Activated T-helper 9 cell treated with anti-CD3 and anti-CD28 coated beads, Interleukin-2, amount 50 U/mL, for 16 hours (primary cell): Measurements from ENCODE around the gene CTIF.

Experiments
- DNase-seq: peaks from one replicate; pipeline ENCODE4 v3.0.0-alpha.2; 2020; ENCODE audit warnings: low read depth

Gene CTIF

DNA sequence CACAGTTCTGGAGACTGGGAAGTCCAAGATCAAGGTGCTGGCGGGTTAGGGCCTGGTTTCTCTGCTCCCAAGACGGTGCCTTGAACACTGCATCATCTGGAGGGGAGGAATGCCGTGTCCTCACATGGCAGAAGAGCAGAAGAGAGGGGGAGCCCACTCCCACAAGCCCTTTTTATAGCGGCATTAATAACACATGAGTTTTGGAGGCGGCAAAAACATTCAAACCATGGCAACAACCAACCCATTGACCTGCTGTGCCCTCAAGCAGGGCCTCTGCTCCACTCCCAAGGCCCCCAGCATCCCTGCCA, 349.9 kb downstream of the CTIF start:
- no peak for DNase-seq

DNA sequence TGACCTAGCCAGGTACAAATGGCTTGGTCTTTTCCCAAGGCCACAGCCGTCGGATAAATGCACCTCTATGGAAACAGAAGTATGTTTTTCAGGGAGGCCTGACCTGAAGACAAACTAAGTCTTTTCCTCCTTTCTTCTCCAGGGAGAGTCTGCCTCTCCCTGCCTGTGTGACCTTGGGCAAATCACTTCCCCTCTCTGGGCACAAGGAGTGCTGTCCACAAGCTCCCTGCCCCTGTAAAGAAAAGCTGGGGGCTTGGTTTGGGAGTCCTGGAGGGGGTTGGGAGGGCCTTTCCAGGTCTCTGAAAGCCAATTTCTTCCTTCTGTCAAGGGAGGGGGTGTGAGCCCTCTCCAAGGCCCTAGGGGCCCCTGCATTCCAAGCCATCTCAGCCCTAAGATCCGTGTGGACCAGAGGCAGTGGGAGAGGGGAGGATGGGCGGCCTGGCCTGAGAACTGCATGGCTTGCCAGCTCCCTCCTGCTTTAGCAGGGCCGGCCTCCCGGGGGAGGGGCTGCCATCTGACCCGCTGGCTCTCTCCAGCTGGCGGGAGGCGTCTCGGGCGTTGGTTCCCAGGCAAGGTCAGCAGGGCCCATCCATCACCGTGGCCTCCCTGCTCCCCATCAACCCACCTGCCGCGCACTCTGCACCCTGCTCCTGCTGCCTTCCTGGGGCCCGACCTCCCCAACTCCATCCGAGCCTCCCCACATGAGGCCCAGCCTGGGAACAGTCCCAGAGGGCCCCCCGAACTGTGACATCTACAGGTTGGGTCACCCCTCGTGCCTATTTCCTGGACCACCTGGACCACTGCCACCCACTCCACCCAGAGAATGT, 350.5 kb downstream of the CTIF start:
- DNase-seq = no peak

DNA sequence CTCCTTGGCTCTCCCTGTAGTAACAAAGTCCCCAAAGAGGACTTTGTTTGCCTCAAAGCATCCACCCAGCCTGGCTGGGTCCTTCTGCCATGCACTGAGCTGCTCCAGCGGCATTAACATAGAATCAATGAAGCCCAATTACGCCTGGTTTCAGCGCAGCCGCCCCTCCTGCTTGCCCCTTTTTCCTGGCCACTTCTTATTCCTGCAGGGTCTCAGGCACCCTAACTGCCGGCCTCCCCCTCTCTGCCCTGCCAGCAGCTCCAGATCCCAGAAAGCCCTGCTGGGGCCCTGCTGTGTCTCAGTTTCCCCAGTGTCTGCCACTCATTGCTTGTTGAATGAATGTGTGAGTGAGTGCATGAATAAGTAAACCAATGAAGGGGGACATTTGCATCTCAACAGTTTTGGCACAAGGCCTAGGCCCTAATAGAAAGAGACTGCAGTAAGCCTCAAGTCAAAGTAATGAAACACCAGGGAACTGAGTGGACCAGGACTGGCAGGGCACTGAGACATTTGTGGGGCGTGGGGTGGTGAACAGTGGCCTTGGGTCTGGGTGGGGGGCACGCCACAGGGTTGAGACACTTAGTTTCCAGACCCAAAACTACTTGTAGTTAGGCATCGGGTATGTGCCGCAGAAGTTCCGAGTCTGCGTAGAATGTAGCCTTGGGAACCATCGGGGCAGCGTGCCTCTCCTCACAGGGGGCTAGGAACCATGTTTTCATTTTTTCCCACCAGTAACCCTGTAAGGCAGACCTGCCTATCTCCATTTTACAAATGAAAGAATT, 351.3 kb downstream of the CTIF start:
- DNase-seq = no peak

DNA sequence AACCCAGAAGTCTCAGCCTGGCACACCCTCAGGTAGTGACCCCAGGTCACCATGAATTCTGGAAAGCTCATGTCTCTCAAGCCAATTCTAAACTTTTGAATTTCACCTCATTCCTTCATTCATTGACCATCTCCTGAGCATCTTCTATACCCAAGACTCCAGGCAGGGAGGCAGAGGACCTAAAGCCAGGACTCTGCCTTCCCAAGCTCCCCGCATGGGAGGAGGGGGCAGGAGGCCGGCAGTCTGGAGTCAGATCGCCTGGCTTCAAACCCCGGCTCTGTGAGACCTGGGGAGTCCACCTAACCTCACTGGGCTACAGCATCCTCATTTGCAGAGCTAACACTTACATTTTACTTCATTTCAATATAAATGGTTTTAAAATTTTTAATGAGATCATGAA, 352.9 kb downstream of the CTIF start:
- no peak for DNase-seq

DNA sequence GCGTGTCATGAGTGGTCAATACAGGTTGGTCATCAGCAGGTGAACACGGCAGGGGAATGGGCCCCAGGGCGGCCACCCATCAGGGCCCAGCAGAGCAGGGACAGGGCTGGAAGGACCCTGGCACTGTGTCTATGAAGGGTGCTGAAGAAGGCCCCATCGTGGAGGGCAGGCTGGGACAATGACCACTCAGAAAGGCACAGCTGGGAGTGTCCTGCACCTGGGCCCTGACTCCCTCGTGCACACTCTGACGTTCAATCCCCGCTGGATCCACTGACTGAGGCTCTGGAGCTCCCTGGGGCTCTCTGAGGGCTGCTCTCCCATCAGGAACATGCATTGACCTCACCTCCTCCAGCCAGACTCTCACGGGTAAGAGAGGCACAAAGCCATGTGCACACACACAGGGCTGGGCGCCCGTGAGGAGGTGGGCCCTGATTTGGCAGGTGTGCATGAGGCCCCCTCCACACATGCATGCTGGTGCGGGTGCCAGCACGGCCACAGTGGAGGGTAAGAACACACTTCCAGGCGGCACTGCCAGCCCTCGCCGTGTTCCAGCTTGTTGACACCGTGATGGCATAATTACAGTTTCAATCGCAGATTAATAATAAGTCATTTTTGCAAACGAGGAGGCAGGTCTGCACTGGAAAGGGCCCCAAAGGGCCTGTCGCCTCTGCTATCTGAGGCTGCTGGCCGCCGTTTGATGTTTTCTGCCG, 353.5 kb downstream of the CTIF start:
- DNase-seq = no peak

DNA sequence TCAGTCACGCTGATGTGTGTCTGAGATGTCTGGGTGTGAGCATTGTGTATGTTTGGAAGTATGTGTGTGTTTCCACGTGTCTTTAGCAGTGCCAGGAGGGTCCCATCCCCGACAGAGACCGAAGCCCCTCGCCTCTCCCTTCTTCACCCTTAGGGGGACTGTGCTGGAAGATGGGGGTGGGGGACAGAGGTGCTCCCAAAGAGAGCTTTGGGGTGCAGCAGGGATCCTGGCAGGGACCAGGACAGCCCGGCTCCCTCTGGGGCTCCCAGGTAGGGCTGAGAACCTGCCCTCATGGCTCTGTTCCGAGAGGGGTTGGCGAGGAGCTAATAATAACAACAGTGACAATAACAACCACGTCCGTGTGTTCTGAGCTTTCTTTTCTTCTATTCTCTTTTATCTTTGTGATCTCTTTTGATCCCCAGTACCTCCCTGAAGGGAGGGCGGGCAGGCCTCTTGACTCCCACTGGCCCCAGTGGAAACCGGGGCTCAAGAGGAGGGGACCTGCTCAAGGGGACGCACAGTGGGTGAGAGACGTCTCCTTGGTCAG, 354.3 kb downstream of the CTIF start:
- no peak for DNase-seq

DNA sequence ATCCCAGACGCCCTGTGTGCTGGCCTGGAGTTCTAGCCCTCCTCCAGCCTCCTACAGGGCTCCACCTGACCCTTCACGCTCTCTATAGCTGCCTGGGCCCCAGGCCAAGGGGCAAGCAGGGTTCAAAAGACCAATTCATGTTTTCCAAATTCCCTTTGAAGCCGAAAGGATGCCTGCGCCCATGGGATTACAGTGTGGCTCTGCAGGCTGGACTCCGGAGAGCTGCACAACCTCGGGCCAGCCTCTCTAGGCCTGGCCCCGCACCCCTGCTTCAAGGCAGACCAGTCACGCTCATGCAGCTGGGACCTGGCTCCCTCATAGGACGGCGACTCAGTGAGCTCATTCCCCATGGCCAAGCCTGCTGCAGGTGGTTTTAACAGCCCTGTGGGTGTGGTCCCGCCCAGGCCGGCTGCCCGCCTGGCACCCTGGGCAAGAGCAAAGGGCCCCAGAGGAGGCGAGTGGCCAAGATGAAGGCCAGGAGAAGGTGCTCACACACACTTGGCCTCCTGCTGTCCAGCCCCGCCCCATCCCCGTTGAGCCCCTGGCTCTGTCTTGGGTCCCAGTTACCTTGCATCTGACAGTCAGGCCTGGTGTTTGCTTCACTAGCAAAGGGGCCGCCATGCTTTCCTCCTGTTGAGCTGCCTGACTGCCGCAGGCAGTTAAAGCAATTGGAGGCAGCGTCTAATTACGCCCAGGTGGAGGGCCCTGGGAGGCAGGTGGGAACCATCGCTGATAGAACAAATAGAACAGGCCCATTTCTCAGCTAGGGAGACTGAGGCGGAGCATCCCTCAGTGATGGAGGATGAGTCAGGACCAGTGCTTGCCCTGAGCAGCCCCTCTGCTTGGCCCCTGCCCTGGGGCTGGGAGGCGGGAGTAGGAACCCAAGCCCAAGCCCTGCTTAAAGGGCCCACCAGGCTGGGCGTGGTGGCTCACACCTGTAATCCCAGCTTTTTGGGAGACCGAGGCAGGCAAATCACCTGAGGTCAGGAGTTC, 355.1 kb downstream of the CTIF start:
- no peak for DNase-seq

DNA sequence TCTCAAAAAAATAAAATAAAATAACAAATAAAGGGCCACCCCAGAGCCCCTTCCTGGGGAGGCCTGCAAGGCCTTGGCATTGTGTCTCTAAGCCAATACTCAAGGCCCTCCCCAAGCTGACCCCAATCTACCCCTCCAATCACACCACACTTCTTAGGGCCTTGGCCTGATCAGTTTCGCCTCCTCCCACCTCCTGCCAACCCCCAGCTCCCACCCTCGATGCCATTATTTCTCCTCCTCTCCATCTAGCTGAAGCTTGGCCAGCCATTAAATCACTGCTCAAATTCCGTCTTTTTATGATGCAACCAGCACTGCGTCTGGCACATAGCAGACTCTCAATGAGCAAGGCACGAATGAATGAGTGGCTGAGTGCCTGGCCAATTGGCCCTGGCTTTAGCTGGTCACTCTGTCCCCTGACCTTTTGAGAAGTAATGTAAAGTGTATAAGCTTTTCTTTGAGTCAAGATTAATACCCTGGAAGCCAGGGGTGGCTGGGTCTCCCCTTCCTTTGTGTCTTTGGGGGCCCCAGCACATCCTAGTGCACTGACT, 356.0 kb downstream of the CTIF start:
- DNase-seq = no peak

DNA sequence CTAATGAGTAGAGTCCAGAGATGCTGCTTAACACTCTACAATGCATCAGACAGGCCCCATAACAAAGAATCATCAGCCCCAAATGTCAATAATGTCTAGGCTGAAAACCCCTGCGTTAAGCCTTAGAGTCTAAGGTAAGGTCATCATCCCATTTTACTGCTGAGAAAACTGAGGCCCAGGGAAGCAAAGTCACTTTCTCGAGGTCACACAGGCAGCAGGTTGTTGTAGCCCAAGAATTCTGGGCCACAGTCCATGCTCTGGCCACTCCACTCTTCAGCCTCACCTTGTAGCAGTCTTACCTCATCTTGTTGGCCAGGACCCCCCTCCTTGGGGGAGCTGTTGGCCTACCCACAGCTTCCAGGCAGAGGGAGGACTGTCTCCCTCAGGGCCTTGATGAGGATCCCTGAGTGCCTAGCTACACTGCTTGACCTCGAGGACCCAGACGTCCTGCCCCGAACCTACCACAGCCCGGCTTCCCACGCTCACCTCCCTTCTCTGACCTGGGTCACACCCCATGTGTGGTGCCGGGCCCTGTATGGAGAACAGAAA, 357.6 kb downstream of the CTIF start:
- no peak for DNase-seq

DNA sequence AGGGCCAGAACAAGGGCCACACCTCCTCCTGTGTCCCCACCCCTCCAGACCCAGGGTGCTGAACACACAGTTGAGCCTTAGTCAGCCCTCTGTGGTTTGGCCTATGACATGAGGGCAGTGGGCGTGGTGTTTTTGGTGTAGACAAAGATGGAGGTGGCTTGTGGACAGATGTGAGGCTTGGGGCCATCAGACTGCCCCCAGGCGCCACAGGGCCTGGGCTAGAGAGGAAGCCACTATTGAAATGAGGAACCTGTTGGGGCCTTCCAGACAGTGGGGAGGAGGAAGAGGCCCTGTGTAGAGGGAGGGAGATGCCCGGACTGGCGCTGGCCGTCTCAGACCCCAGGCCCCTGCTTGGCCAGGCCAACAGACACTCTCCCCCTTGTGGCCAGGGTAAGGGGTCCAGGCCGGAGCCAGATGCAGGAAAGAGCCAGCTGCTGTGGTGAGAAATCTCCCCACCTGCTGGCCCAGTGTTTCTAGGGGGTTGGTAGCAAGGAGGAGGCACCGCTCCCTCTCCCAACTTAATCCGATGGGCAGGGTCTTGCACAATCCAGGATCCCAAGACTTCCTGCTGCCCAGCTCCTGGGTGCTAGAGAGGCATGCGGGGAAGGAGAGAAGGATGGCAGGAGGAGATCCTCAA, 358.2 kb downstream of the CTIF start:
- no peak for DNase-seq

DNA sequence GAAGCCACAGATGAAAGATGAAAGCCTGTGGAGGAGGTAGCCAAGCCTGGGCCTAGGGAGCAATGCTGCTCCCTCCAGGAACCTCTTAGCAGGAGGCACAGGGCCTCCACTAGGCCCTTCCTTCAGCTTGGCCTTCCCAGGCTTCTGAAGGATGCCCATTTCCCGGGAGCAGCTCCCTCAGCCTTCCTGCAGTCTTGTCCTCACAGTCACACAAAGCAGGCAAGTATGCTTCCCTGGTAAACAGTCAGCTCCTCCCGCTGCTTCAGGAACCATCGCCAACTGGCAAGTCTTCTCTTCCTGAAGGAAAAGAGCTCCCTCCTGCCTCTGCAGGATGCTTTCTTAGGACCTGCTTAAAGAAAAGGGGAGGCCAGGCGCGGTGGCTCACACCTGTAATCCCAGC, 358.7 kb downstream of the CTIF start:
- no peak for DNase-seq

DNA sequence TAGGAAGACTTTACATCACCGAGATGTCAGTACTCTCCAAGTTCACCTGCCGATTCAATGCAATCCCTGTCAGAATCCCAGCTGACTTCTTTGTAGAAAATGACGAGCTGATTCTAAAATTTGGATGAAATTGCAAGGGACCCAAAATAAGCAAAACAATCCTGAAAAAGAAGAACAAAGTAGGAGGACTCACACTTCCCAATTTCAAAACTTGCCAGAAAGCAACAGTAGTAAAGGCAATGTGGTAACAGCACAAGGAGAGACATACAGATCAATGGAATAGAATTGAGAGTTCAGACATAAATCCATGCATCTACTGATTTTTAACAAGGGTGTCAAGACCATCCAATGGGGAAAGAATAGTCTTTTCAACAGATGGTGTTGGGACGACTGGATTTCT, 359.7 kb downstream of the CTIF start:
- DNase-seq = no peak

DNA sequence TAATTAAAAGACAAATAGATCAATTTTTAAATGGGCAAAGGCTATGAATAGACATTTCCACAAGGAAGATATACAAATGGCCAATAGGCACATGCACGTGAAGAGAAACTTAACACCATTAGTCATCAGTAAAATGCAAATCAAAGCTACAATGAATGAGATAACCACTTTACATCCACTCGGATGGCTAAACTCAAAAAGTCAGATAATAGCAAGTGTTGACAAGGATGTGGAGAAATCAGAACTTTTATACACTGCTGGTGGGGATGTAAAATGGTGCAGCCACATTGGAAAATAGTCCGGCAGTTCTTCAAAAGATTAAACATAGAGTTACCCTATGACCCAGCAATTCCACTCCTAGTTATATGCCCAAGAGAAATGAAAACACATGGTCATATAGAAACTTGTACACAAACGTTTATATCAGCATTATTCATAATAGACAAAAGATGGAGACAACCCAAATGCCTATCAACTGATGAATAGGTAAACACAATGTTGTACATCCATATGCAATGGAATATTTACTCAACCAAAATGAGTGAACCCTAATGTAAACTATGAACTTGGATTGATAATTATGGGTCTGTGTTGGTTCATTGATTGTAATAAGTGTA, 360.8 kb downstream of the CTIF start:
- DNase-seq = no peak

DNA sequence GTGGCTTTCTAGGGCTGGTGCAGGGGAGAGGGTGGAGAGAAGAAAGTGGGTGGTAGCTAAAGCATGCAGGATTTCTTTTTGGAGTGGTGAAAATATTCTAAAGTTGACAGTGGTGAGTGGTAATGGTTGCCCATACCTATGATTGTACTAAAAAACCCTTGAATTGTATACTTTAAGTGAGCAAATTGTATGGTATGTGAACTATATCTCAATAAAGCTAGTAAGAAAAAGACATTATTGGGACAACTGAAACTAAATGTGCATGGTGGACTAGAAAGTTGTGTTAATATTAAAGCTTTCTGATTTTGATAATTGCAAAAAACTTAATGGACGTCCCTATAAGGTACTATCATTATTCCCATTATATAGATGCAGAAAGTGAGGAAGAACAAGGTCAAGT, 361.6 kb downstream of the CTIF start:
- no peak for DNase-seq

DNA sequence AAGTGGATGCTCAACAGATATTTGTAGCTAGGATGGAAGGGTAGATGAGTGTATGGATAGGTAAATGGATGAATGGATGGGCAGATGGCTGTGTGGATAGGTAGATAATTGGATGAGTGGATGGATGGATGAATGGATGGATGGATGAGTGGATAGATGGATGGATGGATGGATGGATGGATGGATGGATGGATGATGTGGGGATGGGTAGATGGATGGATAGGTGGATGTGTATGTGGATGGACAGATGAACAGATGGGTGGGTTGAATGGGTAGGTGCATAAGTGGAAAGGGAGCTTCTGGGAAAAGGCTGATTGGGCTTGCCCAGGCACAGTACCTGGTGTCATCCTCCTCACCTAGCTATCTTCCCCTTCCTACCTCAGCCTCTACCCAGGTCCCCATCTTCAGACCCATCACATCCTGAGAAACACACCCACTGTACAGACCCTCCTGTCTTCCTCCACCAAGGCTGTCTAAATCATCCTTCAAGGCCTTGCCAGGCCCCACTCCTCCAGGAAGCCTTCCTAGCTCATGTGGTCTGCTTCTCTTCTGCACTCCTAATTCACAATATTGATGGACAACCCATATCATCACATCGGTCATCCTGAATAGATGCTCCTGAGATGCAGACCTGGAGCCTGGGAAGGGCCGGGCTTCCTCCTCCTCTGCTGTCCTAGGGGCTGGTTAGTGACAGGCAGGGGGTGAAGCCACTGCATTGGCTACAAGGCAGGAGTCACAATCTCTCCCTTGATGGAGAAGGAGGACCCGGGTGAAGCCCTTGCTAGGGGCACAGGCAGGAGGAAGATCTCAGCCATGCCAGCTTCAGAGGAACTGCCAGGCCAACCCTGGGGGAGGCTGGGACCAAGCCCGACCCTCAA, 362.6 kb downstream of the CTIF start:
- no peak for DNase-seq

DNA sequence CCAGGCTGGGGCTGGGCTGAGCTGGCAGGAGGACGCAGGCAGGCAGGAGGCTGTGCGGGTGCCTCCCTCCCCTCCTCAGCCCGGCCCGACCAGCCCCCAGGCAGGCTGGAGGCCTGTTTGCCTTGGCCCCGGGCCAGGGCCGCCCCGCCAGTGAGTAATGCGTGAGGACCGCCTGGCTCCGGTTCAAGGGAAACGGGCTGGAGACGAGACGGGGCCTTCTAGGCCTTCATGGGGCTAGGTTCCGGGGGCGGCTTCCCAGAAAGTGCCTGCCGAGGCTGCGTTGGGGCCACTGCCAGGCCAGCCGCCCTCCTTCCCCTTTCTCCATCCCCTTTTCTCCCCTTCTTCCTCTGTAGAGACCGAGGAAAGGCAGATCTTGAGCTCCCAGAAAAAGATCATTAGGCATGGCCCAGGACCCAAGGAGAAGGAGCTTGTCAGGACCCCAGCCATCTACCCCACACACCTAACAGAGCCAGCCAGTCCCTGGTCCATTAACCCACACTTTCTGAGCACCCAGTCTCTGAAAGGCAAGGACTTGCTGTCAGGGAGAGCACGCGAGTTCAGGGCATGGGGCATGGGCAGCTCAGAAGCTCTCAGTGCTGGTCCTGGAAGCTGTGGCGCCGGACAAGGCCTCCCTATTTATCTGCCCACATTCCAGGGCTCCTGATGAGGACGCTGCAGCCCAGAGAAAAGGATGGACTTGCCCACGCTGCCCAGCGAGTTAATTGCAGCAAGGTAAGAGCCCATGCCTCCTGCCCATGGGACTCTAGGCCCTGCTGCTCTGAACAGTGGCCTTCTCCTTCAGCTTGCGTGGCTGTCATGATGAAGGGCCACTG, 363.4 kb downstream of the CTIF start:
- DNase-seq = no peak

DNA sequence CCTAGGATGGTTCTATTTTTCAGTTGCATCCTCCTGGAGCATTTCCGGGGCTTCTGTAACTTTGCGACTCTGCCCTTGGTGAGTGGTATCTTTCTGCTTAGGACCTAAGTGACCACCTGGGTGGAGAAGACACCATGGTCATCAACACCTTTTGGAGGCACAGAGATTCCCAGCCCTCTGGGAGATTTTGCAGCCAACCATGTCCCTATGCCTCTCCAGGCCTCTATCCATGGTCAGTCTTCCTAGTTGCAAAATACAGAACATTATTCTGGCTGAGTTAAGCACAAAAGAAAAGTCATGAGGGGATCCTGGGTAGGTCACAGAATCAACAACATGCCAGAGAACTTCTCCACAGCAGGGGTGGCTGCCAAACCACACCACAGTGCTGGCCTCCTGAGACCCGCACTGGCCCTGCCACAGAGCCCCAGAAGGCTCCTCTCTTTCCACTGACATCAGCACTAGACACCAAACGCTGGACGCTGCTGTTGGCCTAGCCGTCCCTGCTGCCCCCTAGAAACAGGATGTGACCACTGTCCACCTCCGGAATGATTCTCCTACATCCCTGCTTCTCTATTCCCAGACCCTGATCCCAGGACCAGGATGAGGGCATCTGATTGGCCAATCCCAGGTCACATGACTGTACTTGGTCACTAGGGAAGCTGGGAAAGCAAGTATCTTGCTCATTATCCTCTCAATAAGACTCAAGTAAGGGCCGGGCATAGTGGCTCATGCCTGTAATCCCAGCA, 364.2 kb downstream of the CTIF start:
- DNase-seq = no peak
